ENCODE measurements around the gene CD99.

DNA sequence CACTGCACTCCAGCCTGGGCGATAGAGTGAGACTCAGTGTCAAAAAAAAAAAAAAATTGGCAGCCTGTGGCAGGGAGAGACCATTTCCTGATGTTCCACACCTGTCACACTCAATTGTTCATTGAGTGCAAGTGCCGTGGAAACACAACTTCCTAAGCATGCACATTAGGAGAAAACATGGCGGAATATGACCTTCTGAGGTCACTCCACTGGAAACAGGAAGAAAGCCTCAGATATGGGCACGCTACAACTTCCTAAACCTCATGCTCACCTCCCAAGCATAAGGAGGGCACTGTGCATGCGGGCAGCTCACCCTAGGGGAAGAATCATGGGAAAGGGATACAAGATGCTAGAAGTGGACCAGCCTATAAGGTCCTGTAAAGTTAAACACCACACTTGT lies 28.5 kb upstream of the CD99 start:
- TF ChIP-seq, protein P1, sequence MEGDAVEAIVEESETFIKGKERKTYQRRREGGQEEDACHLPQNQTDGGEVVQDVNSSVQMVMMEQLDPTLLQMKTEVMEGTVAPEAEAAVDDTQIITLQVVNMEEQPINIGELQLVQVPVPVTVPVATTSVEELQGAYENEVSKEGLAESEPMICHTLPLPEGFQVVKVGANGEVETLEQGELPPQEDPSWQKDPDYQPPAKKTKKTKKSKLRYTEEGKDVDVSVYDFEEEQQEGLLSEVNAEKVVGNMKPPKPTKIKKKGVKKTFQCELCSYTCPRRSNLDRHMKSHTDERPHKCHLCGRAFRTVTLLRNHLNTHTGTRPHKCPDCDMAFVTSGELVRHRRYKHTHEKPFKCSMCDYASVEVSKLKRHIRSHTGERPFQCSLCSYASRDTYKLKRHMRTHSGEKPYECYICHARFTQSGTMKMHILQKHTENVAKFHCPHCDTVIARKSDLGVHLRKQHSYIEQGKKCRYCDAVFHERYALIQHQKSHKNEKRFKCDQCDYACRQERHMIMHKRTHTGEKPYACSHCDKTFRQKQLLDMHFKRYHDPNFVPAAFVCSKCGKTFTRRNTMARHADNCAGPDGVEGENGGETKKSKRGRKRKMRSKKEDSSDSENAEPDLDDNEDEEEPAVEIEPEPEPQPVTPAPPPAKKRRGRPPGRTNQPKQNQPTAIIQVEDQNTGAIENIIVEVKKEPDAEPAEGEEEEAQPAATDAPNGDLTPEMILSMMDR (IDR thresholded peaks at IDR 0.05): no peak
- TF ChIP-seq POLR2A (IDR thresholded peaks at IDR 0.05): no peak

All from body of pancreas (tissue), 4 donors.